Right lobe of liver (tissue), 4 donors: Measurements from ENCODE around the gene EGLN2.

ENCODE experiments used
- POLR2A ChIP-seq: fragments of 450-650 bp; IDR thresholded peaks from one replicate; pipeline ENCODE4 v1.6.1; 2017; ENCODE audit warnings: antibody characterized with exemption, mild to moderate bottlenecking
- TF ChIP-seq, protein P1 (sequence below), 4 donors: fragments of 200-600 bp in 3 of 4; fragments of 450-650 bp in 1 of 4; IDR thresholded peaks; one replicate each; pipeline versions ENCODE4 v1.5.1 to v1.8.0; 2016 to 2022; ENCODE audit warnings: antibody characterized with exemption in 4 of 4, mild to moderate bottlenecking in 2 of 4
- donor health status: DM: no; HTN: no; CAD: no.
- donor health status: DM: no; HTN: no; CAD: no.
- donor health status: DM: no; HTN: yes; CAD: no.

GRCh38 chr19:40836754-40837429, 37.9 kb downstream of the EGLN2 start:
- no peak for TF ChIP-seq POLR2A
- TF ChIP-seq, protein P1, sequence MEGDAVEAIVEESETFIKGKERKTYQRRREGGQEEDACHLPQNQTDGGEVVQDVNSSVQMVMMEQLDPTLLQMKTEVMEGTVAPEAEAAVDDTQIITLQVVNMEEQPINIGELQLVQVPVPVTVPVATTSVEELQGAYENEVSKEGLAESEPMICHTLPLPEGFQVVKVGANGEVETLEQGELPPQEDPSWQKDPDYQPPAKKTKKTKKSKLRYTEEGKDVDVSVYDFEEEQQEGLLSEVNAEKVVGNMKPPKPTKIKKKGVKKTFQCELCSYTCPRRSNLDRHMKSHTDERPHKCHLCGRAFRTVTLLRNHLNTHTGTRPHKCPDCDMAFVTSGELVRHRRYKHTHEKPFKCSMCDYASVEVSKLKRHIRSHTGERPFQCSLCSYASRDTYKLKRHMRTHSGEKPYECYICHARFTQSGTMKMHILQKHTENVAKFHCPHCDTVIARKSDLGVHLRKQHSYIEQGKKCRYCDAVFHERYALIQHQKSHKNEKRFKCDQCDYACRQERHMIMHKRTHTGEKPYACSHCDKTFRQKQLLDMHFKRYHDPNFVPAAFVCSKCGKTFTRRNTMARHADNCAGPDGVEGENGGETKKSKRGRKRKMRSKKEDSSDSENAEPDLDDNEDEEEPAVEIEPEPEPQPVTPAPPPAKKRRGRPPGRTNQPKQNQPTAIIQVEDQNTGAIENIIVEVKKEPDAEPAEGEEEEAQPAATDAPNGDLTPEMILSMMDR (IDR thresholded peaks at IDR 0.05) = no peak
